IgD-negative memory B cell (primary cell): ENCODE results near the gene PDZRN3. TPM values are rescaled to one million over a fixed set of nuclear protein-coding genes. Genes with fewer than 3 reads are reported as not detected.

Experiments
- H3K27ac Mint-ChIP-seq, 3 donors: one replicate each; pipeline ENCODE4 v1.8.0; 2020 to 2022; ENCODE audit warnings: mild to moderate bottlenecking in 3 of 3, mixed read lengths in 3 of 3, moderate library complexity in 1 of 3
- H3K27me3 Mint-ChIP-seq: one replicate; pipeline ENCODE4 v1.8.0; 2021; ENCODE audit warnings: mixed read lengths
- H3K36me3 Mint-ChIP-seq: one replicate; pipeline ENCODE4 v1.8.0; 2020; ENCODE audit warnings: mild to moderate bottlenecking, mixed read lengths
- H3K4me1 Mint-ChIP-seq, 3 donors: one replicate each; pipeline ENCODE4 v1.8.0; 2020 to 2022; ENCODE audit warnings: mixed read lengths in 3 of 3, mild to moderate bottlenecking in 1 of 3
- H3K4me3 Mint-ChIP-seq, 4 donors: one replicate each; pipeline ENCODE4 v1.8.0; 2020 to 2022; ENCODE audit warnings: mild to moderate bottlenecking in 4 of 4, mixed read lengths in 4 of 4, moderate library complexity in 3 of 4
- H3K9me3 Mint-ChIP-seq, 3 donors: one replicate each; pipeline ENCODE4 v1.8.0; 2020 to 2021; ENCODE audit warnings: mixed read lengths in 3 of 3, mild to moderate bottlenecking in 1 of 3
- polyA plus RNA-seq: library from polyadenylated mRNA; unstranded; fragments of 300-500 nt; fragmentation: Illumina TruSeq; gene quantifications from one replicate; pipeline ENCODE4 v1.2.3, GENCODE V29; 2021

Gene PDZRN3
- polyA plus RNA-seq, 1 donor from 2014 or later: not detected

DNA sequence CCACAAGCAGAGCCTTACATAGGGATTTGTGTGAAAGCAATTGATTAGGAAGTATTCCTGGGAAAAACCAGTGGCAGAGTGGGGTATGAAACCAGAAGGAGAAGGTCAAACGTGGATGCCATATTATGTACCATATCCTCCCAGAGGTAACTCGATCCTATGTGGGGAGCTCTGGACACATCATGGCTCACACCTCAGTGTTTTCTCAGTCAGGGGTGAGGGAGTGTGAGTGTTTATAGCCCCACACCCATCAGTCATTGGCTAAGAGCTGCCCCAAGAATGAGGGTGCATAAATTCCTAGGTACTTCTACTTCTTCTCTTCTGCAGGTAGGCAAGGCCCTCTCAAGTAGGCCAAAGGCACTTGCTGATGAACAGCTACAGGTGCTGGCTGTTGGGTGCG lies 28.2 kb upstream of the PDZRN3 start:
- no peak overlapping the region for H3K4me3 Mint-ChIP-seq
- no peak overlapping the region for H3K27ac Mint-ChIP-seq
- no peaks in the 10 kb centered on the region for H3K27me3 Mint-ChIP-seq
- no peaks in the 10 kb centered on the region for H3K36me3 Mint-ChIP-seq
- peaks cover 0 to 1% (median 1%) of the 10 kb centered on the region in 3 donors for H3K9me3 Mint-ChIP-seq
- no peaks in the 10 kb centered on the region for H3K4me1 Mint-ChIP-seq

DNA sequence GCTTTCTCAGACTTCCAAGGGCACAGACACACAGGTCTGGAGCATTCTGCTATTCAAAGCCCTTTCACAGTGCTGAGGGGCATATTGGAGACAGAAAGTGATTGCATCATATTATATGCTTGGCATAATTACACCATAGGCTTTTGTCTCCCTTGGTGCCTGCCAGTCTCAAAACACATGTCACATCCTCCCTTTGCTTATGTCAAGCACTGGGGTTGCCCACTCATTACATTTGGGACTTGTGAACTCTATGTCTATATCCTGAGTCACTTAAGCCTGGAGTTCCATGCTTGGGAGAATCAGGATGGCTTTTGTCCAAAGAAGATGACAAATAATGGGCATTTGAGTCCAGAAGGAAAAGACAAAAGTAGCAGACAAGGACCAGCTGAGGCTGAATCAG lies 12.3 kb upstream of the PDZRN3 start:
- Mint-ChIP-seq H3K27me3 (no peaks in the 10 kb centered on the region), H3K36me3 (no peaks in the 10 kb centered on the region), H3K9me3 (peaks cover 0 to 2% (median 0%) of the 10 kb centered on the region in 3 donors), H3K4me1 (no peaks in the 10 kb centered on the region), H3K4me3 (no peak overlapping the region), H3K27ac (no peak overlapping the region)

DNA sequence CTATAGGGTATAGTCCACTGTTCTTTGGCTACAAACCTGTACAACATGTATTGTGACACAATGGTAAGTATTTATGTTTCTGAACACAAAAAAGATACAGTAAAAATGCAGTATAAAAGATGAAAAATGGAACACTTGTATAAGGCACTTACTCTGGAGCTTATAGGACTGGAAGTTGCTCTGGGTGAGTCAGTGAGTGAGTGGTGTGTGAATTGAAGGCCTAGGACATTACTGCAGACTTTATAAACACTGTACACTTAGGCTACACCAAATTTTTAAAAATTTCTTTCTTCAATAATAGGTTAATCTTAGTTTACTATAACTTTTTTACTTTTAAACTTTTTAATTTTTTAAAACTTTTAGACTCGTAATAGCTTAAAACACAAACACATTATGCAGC lies 10.5 kb upstream of the PDZRN3 start:
- H3K4me3 Mint-ChIP-seq: no peak overlapping the region
- H3K36me3 Mint-ChIP-seq: no peaks in the 10 kb centered on the region
- H3K9me3 Mint-ChIP-seq: peaks cover 0 to 2% (median 0%) of the 10 kb centered on the region in 3 donors
- H3K27ac Mint-ChIP-seq: no peak overlapping the region
- H3K27me3 Mint-ChIP-seq: no peaks in the 10 kb centered on the region
- H3K4me1 Mint-ChIP-seq: no peaks in the 10 kb centered on the region

DNA sequence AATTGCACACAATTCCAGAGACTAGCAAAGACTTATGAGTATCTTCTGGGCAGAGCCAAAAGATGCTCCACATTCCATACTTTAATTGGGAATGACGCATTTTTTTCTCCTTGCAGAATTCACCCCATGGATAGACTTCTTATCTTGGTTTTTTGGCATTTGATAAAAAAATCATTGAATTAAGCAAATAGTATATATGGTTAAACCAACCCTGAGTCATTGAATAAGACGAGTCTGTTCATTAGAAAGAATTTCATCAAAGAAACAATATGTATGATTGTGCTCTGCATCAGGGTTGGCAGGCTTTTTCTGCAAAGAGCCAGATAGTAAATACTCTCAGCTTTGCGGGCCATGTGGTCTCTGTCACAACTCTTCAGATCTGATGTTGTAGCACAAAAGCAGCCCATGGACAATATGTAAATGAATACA lies 9.2 kb upstream of the PDZRN3 start:
- Mint-ChIP-seq H3K27me3 (no peaks in the 10 kb centered on the region), H3K4me3 (no peak overlapping the region), H3K4me1 (no peaks in the 10 kb centered on the region), H3K36me3 (no peaks in the 10 kb centered on the region), H3K27ac (no peak overlapping the region), H3K9me3 (peaks cover 0 to 2% (median 2%) of the 10 kb centered on the region in 3 donors)

DNA sequence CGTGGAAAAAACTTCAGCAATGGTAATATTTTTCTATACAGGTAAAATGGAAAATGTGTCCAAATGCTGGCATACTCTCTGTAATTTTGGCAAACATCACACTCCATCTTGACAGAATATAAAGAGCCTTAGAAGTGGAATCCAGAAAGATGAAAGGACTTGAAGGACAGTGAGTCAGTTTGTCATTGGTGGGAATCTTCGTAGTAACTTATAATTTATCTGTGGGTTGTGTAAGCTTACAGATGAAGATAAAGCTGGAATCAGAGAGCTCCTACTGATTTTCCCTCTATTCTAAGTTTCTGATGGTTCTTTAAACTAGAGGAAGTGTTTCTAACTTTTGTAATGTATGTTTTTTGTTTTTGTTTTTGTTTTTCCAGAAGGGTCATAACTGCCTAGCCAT lies 8.7 kb upstream of the PDZRN3 start:
- H3K36me3 Mint-ChIP-seq: no peaks in the 10 kb centered on the region
- H3K4me1 Mint-ChIP-seq: no peaks in the 10 kb centered on the region
- H3K27ac Mint-ChIP-seq: no peak overlapping the region
- peaks cover 0 to 2% (median 2%) of the 10 kb centered on the region in 3 donors for H3K9me3 Mint-ChIP-seq
- H3K4me3 Mint-ChIP-seq: no peak overlapping the region
- no peaks in the 10 kb centered on the region for H3K27me3 Mint-ChIP-seq

DNA sequence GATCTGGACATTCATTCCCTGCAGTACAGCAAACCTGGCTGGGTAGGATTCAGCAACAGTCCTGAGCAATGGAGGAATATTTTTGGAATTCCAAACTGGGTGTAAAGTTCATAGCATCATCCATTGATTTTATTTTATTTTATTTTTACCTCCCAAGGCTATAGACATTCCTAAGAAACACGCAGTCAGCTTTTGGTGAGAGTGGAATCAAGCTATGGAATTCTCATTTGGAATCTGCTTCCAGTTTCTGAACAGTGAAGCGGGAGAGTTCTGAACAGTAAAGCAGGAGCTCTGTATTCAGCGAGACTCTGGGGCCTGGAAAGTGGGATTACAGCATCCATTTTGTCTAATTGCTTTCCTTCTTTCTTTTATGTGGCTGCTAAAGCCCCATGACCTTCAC lies 1.4 kb upstream of the PDZRN3 start:
- Mint-ChIP-seq H3K4me3 (no peak overlapping the region), H3K27me3 (peaks cover 3% of the 10 kb centered on the region), H3K9me3 (peaks cover 0 to 2% (median 0%) of the 10 kb centered on the region in 3 donors), H3K27ac (no peak overlapping the region), H3K4me1 (no peaks in the 10 kb centered on the region), H3K36me3 (no peaks in the 10 kb centered on the region)

DNA sequence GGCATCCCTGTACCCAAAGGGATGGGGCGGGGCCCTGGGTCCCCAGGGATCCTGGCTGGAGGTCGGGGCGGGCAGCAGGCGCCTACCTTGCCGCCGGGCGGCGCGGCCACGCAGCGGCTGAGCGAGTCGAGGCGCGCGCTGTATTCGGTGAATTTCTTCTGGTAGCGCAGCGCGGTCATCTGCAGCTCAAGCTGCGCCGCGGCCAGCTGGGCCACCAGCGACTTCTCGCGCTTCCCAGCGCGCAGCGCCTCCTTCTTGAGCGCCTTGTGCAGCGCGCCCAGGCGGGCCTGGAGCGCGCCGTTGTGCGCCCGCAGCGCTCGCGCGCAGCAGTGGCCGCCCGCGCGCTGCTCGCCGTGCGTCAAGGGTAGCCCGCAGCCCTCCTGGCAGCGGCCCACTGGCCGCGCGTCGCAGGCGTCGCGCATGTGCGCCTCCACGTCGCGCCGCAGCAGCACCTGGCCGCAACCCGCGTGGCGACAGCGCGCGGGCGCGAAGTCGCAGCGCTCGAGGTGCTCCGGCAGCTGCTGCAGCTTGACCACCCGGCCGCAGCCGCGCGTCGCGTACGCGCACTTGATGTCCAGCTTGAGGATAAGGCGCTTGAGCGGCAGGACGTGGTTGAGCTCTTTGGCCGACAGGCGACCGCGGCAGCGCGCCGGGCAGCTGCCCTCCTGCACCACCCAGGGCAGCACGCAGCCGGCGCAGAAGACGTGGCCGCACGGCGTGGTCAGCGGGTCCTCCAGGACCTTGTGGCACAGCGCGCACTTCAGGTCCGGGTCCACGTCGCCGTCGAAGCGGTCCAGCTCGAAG lies 522 bp downstream of the PDZRN3 start:
- no peak overlapping the region for H3K4me3 Mint-ChIP-seq
- H3K27me3 Mint-ChIP-seq: peaks cover 3% of the 10 kb centered on the region
- no peaks in the 10 kb centered on the region for H3K4me1 Mint-ChIP-seq
- H3K9me3 Mint-ChIP-seq: peaks cover 0 to 2% (median 0%) of the 10 kb centered on the region in 3 donors
- no peak overlapping the region for H3K27ac Mint-ChIP-seq
- no peaks in the 10 kb centered on the region for H3K36me3 Mint-ChIP-seq

DNA sequence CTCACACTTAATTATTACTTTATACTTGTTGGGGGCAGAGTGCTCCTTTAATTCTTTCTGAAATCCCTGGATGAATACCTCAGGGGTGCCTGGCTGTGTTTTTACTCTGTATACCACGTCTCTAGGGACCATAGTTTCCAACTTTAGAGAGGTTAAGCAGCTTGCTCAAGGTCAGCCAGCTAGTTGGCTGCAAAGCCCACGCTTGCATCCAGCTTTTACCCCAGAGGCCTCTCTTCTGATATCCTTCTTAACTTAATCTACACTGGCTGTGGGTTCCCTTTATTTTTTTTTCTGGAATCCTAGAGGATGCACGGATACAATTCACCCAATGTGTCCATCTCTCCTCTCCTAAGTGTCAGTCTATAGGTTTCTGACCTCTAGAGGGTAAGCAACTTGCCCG lies 1.4 kb downstream of the PDZRN3 start:
- Mint-ChIP-seq H3K27me3 (peaks cover 3% of the 10 kb centered on the region), H3K9me3 (no peaks in the 10 kb centered on the region), H3K4me3 (no peak overlapping the region)

DNA sequence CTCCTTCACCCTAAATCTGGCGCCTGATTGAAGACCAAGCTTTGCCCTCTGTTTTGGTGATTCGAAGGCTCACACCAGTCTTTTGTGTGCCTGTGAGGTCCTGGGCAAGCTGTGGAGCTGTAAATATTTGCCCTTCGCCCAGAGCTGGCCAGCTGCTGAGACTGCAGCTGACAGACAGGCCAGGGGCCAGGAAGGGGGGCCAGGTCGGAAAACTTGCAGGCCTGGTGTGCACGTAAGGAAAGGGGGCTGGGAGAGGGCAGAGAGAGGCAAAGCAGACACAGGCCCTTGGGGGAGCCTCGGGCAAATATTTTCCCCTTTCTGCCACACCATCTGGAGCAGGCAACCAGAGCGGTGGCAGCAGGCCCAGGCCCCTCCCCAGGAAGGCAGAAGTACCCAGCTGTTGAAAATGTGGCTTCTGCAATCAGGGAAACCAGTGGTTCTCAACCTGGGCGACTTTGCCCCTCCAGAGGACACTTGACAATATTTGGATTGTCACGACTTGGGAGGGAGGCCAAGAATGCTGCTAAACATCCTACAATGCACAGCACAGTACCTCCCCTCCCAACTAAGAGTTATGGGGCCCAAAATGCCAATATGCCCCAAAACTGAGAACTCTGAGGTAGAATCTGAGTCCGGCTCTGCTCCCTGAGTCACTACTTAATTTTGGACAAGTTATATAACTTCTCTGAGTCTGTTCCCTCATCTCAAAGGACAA lies 2.5 kb downstream of the PDZRN3 start:
- H3K27ac Mint-ChIP-seq: no peak overlapping the region
- no peaks in the 10 kb centered on the region for H3K36me3 Mint-ChIP-seq
- H3K4me3 Mint-ChIP-seq: no peak overlapping the region
- no peaks in the 10 kb centered on the region for H3K9me3 Mint-ChIP-seq
- H3K4me1 Mint-ChIP-seq: no peaks in the 10 kb centered on the region
- peaks cover 3% of the 10 kb centered on the region for H3K27me3 Mint-ChIP-seq

More for the DNA sequence above, 1.4 kb downstream of the PDZRN3 start:
- Mint-ChIP-seq H3K4me1 (no peaks in the 10 kb centered on the region), H3K36me3 (no peaks in the 10 kb centered on the region), H3K27ac (no peak overlapping the region)

DNA sequence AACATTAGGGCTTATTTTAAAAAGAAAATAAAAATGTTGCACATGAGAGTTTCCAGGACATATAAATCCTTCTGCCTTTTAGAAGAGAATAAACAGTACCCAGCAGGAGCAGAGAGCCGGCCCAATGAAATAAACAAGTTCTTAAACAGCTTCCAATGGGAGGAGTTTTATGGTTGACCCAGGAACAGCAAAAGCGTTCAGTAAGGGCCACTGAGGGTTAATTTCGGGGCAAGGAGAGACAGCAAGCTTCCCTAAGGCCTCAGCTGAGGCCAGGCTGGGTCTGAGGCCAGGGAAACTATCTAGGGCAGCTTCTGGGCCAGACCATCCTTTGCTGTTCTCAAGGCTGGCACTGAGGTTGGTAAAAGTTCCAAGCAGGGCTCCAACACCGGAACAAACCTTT lies 3.4 kb downstream of the PDZRN3 start:
- Mint-ChIP-seq H3K9me3 (no peaks in the 10 kb centered on the region), H3K27me3 (peaks cover 4% of the 10 kb centered on the region), H3K36me3 (no peaks in the 10 kb centered on the region), H3K27ac (no peak overlapping the region), H3K4me1 (no peaks in the 10 kb centered on the region), H3K4me3 (no peak overlapping the region)

DNA sequence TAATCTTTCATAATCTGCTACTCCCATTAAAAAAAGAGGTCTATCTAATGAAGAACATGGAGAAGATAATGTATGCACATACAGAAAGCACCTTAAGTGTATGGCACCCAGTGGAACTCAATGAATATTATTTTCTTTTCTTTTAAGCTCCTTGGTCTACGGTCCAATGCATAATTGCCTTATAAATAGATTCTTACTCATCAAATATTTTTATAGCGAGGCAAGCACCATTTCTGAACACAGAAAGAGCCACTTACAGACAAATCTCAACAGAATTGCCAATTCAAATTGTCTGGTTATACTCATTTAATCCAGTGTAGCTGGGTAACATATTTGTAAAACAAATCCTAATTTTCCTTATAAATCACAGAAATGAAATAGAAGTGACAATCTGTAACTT lies 6.3 kb downstream of the PDZRN3 start:
- Mint-ChIP-seq H3K36me3 (no peaks in the 10 kb centered on the region), H3K27me3 (peaks cover 1% of the 10 kb centered on the region), H3K4me3 (no peak overlapping the region), H3K4me1 (no peaks in the 10 kb centered on the region), H3K9me3 (no peaks in the 10 kb centered on the region), H3K27ac (no peak overlapping the region)

DNA sequence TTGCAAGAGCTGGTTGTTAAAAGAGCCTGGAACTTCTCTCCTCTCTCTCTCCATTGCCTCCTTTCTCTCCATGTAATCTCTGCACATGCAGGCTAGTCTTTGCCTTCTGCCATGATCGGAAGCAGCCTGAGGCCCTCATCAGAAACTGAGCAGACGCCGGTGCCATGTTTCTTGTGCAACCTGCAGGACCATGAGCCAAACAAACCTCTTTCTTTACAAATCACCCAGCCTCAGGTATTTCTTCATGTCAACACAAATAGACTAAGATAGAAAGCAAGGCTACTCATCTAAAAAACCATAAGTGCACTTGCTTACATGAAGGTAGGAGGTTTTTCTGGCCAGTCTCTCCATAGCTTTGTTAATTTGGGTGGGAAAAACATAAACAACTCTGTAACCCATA lies 8.7 kb downstream of the PDZRN3 start:
- Mint-ChIP-seq H3K4me1 (no peaks in the 10 kb centered on the region), H3K36me3 (no peaks in the 10 kb centered on the region), H3K4me3 (no peak overlapping the region), H3K27ac (no peak overlapping the region), H3K9me3 (no peaks in the 10 kb centered on the region), H3K27me3 (peaks cover 1% of the 10 kb centered on the region)

DNA sequence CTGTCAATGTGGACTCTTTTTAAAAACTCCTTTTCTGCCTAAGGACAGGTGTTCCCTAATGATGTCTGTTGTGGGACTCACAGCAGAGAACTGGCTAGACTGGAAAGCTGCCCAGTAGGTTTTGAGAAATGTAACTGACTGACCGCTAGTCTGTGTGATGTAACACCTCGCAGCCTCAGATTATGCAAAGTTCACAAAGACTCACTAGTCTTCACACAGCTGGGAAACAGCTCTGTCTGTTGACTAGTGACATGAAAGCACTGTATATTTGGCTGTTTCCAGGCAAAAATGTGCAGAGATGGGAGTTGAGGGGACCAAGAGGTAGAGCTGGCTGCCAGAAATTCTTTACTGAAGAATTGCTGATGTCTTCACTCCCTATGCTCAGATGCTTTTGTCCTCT lies 10.3 kb downstream of the PDZRN3 start:
- no peaks in the 10 kb centered on the region for H3K4me1 Mint-ChIP-seq
- no peaks in the 10 kb centered on the region for H3K36me3 Mint-ChIP-seq
- peaks cover 1% of the 10 kb centered on the region for H3K27me3 Mint-ChIP-seq
- H3K4me3 Mint-ChIP-seq: no peak overlapping the region
- H3K9me3 Mint-ChIP-seq: no peaks in the 10 kb centered on the region
- H3K27ac Mint-ChIP-seq: no peak overlapping the region

DNA sequence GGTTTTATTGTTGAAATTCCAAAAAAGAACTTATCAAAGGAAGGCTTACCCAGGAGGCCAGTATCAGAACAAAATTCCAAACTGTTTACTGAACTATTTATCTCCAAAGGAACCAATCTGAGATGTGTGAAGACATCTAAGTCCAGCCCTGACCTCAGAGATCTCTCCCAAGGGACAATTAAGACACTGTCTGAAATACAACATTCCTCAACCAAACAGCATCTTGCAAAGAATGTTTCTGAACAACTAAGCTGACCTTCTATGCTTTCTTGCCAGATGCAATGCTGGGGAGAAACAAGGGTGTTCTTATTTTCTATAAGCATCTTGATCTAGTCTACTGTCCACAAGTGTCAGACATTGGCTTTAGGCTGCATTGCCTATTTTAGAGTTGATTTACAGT lies 13.6 kb downstream of the PDZRN3 start:
- Mint-ChIP-seq H3K4me3 (no peak overlapping the region), H3K27me3 (no peaks in the 10 kb centered on the region), H3K9me3 (peaks cover 0 to 6% (median 0%) of the 10 kb centered on the region in 3 donors), H3K36me3 (no peaks in the 10 kb centered on the region), H3K27ac (no peak overlapping the region), H3K4me1 (no peaks in the 10 kb centered on the region)

DNA sequence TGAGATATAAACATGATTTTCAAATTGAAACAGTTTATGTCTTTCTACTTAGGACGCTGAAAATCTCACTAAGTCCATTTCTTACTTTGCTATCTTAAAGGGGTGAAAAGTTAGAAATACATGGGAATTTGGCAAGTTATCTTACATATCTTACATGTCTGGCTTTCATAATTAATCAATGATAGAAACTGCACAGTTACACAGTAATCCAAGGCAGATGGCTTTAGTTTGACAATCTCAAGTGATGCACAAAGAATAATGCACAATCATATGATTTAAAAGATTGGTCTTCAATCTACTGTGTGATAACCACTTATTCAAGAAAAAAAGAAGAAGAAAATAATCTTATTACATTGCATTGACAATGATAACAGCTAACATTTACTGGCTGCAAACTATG lies 14.2 kb downstream of the PDZRN3 start:
- Mint-ChIP-seq H3K9me3 (peaks cover 0 to 6% (median 0%) of the 10 kb centered on the region in 3 donors), H3K36me3 (no peaks in the 10 kb centered on the region), H3K4me3 (no peak overlapping the region), H3K4me1 (no peaks in the 10 kb centered on the region), H3K27me3 (no peaks in the 10 kb centered on the region), H3K27ac (no peak overlapping the region)

DNA sequence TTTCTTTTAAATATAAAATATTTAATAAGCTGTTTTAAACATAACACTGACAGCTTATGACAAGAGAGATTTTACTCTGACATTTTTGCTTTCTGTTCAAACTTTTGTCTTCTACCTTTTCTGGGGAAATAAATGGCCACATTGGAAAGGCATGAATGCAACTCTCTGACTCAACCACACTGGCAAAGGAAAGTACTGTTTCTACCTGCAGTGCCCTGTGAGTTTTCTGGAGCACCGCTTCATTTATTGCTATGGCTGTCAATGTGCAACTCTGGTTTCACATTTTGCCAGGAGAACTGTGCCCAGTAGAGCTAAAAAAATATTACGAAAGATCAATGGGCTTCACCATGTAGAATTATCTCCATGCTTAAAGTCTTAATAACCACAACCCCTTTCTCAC lies 15.1 kb downstream of the PDZRN3 start:
- Mint-ChIP-seq H3K4me1 (no peaks in the 10 kb centered on the region), H3K36me3 (no peaks in the 10 kb centered on the region), H3K4me3 (no peak overlapping the region), H3K27me3 (no peaks in the 10 kb centered on the region), H3K27ac (no peak overlapping the region), H3K9me3 (peaks cover 0 to 6% (median 0%) of the 10 kb centered on the region in 3 donors)
